ENCODE results near the gene ARHGEF17.
"Not testable (repeated sequence)": the region's sequence is repeated elsewhere in the genome, so short reads cannot be mapped to it uniquely, and the experiment has no call there.

ARHGEF17 gene

DNA sequence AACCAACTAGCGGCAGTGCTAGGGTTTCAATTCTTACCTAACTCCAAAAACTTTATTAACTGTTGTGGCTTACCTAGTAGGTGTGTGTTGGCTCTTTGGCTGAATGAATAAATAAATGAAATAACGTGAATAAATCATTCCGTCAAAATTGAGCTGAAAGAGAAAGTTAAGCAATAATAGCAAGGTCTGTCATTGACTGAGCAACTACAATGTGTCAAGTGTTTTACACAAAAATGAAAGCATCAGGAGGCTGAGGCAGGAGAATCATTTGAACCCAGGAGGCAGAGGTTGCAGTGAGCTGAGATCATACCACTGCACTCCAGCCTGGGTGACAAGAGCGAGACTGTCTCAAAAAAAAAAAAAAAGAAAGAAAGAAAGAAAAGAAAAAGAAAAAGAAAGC lies 33.9 kb upstream of the ARHGEF17 start:
- DNase-seq: not testable (repeated sequence)

DNA sequence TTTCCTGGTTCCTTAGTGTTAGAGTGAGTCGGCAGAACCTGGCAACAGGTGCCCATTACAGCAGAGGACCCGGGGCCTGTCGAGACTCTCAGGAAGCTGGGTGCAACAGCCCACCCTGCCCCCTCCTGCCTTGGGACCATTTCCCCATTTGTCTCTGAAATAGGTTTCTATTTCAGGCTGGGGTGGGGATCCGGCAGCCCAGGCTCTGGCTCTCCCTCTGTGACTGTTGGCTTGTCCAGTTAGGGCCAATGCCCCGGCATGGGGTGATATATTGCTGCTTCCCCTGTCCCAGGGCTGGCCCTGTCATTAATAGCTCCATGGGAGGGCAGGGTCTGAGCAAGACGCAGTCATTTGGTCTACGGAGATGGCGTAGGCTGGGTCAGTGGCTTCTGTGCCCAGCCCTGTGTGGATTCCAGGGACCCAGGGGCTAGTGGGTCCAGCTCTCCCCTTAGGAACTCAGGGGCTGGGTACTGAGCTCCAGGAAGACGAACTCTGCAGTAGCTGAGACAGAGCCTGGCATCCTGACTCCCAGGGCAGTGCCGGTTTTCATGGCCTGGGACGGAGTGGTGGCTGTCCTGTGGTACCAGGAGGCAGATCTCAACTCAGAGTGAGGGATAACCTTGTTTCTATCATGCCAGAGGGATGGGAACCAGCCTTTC lies 33.2 kb upstream of the ARHGEF17 start:
- no peak for DNase-seq

DNA sequence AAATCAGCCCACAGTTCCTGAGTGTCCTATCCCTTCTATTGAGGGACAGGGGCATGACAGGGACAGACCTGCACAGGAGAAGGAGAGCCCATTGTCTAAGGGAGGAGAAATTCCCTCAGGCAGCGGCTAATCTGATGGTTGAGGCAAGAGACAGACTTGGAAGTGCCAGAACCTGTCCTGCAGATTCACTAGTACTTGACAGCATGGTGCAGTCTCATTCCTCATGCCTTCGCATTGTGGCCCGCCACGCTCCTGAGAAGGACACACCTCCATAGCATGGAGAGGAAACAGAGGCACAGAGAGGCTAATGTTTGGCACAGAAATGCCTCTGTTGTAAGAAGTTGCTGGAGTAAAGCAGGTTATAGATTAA lies 32.7 kb upstream of the ARHGEF17 start:
- no peak for DNase-seq

DNA sequence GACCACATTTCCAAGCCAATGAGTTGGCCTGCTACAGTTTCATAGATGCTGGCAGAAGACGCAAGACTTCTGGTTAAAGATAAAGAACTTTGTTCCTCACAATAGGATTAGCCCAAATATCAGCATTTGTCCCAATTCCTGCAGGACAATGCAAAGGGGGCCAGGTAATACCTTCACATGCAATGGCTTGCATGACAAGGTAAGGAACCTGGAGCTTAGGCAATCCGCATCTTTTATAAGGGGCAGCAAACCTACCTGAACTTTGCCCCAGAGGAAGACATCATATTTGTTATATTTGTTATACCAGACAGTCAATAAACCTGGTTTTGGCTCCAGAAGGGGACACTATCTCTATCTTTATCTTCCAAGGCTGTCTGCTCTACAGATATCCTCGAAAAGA lies 30.6 kb upstream of the ARHGEF17 start:
- no peak for DNase-seq

DNA sequence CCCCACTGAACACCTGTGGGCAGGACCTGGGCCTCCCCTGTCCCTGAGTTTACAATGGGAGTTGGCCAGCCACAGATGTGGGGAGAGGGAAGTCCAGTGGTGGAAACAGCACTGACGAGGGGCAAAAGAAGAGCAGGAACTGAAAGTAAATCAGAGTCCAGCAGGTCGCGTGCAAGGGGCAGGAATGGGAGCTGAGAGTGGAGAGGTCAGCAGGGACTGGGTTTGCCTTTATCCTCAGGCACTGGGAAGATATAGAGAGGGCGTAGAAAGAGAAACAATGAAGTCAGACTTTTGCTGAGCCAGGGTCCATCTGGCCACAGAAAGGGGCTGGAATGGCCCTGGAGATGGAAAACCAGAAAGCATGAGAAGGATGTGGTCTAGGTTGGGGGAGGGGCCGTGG lies 27.4 kb upstream of the ARHGEF17 start:
- no peak for DNase-seq

DNA sequence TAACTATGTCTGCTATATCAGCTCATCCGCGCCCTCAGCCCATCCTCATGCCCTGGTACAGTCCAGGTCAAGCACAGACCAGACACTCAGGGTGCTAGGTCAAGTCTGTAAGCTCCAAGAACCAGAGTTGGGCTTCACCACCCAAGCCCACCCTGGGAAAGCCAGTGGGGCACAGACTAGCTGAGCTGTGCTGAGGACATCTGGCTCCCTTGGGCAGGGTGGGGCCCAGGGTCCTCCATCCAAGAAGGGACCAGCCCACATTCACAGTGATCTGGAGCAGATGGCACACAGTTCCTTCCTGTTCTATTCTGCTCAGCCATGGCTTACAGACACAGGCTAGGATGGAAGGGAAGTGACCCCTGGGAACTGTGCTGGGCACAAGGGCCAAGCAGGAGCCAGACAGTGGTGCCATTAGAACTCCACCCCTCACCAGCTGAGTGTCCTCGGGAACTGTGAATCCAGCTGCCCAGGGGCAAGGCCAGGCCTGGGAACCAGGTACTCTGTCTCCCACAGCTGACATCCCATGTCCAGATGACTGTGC lies 26.8 kb upstream of the ARHGEF17 start:
- DNase-seq: no peak

DNA sequence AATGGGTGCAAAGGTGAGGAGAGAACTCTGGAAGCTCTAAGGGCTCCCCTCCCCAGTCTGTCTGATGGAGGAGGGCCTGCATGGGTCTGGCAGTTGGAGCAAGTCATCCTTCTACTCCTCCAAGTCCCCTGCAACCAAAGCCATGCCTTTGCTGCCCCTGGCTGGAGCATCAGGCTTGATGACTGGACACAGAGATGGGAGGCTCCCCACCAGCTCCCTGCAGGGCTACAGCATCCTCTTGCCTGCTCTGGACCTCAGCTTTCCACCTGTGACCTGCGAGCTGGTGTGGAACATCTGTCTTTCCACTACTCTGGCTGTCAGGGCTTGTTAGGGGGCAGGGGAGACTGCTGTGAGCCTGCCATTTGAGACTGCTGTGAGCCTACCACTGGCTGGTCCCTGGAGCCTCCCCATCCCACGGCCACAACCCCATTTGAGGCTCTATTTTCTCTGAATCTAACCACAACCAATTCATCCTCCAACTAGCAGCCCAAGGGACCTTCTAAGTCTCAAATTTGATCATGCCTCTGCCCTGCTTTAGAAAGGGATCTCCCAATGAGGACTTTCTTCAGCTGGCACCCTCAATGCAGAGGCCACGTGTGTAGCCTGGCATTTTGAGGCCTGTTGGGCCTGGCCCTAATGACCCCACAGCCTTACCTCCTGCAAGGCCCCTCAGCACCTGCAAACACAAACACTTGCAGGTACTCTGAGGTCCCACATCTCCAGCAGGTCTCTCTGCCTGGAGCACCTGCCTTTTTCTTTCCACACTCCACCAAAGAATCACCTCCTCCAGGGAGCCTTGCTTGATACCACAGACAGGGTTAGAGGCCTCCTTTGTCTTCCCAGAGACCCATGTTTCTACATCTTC lies 26.0 kb upstream of the ARHGEF17 start:
- no peak for DNase-seq

DNA sequence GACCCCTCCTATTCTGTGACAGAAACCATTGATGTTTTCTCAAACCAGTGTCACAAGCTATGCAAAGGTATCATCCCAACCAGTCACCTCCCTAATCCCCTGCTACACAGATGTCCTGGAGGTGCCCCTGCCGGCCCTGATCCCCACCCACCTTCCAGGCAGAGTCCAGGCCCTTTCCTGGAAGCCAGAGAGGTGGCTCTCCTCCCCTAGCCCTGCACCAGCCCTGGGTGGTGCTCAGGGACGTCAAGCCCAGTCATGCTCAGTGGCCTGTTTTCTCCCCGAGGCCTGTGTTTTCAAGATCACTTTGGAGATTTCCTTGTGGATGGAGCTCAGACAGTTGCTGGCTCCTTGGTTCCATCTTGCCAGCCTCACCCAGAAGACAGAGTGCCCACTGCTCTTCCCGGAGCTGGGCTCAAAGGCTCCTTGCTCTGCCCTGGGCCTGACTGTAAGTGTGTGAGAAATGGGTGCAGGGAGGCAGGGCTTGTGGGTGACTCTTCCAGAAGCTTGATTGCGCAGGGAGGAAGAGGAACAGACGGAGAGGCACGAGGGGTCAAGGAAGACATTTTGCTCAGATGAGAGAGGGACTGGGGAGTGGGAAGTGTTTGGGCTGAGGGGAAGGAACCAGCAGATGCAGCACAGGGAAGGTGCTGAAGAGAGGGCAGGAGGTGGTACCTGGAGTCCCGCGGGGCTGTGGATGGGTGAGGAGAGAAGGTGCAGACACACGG lies 24.6 kb upstream of the ARHGEF17 start:
- no peak for DNase-seq

DNA sequence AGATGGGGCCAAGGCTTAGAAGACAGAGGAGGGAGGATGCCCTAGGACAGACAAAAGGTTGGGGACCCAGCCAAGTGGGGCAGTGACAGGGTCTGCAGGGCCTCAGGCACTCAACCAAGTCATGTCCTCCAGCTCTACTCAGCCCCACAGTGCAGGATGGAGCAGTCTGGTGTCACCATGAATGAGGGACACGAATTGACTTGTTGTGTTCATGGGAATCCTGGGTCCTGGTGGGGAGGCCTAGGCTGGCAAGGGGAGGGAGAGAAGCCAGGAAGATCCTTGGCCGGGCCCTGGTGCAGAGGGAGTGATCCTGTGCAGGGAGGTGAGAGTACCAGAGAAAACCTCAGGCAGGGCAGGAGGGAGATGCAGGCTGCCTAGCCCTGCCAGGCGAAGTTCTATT lies 24.0 kb upstream of the ARHGEF17 start:
- DNase-seq: no peak

DNA sequence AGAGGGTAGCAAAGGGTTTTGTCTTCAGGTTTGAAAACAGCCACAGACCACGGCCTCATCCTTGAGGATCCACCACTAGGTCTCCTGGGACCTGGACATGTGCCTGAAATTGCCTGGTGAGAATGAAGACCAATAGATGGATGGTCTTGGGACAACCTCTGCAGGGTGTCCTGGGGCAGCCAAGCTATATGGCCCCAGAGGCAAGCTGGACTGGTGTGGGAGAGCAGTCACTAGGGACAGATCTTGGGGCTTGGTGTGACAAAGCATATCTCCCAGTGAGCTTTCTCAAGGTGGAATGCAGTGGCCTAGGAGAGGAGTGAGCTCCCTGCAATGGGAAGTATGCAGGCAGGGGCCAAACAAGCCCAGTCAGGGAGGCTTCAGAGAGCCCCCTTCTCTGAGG lies 22.4 kb upstream of the ARHGEF17 start:
- no peak for DNase-seq

DNA sequence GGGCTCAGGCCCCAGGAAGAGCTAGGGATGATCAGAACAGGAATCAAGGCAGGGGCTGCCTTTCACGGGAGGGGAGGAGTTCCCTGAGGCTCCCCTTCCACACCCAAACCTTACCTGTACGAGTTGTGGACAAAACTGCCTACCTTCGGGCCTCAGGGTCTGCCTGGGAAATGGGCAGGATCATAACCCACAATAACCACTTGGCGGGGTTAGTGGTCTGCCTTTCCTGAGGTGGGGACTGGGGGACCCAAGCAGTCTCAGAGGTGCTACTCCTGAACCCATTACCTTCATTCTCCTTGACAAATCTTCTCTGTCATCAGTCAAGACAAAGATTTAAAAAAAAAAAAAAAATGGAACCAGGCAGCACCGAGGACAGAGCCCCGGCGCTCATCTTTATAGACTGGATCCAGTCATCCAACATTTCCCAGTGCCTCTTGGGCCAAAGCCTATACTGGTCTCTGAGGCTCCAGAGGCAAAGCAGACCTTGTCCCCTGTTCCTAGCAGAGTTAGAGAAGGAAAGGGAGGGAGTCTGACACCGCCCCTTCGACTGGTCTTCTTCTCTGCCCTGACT lies 21.8 kb upstream of the ARHGEF17 start:
- DNase-seq: no peak

DNA sequence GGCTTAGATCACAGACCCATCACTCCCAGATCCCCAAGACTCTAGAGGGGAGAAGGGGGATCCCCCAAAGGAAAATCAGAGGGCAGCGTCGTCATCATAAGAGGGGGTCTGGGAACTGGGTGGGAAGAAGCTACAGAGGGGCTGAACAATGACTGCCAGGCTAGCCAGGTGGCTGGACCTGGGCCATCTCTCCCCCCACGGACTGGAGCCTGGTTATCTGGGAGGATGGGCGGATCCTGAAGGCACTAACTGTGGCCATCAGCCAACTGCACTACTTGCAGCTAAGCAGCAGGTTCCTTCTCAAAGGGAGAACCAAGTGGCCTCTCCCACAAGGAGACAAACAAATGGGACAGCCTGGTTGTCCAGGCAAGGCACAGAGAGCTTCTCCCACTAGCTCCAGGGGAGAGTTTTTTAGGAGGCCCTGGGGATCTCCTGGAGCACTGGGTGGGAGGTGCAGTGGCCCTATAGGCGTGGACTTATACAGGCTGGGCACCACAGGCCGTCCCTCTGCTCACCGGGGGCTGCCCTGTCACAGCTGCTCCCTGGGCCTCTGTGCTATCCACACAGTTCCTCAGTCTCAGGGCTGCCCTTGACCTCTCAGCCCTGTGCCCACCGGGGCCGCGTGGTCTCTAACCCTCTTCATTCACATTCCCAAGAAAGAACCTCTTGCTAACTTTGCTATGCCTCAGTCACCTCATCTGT lies 20.5 kb upstream of the ARHGEF17 start:
- no peak for DNase-seq

DNA sequence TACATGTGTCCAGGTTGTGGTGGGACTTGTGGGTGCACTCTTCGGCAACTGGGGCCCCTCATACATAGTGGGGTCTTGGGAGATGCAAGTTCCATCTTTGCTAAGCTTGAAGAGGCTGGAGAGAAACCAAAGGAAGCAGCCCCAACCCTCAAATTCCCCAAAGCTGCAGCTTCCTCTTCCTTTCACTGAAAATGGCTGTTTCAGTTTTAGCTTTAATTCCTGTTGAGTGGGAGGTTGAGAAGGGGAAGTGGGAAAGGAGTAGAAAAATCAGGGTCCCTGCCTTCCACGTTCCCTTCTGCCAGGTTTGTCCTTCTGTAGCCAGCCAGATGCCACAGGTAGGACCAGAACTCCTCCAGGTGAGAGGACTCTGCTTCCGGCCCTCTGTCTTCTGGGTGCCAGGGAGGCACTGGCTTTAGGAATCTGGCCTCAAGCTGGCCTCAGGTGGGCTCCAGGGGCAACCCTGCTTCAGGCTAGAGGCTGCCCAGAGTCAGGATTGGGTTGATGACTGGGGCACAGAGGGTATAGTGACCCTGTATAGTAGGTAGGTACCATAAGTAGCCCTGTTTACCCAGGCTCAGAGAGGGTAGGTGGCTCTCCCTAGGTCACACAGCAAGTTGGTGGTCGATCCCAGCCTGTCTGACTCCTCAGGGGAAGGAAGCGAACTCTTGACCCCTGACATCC lies 19.7 kb upstream of the ARHGEF17 start:
- no peak for DNase-seq

DNA sequence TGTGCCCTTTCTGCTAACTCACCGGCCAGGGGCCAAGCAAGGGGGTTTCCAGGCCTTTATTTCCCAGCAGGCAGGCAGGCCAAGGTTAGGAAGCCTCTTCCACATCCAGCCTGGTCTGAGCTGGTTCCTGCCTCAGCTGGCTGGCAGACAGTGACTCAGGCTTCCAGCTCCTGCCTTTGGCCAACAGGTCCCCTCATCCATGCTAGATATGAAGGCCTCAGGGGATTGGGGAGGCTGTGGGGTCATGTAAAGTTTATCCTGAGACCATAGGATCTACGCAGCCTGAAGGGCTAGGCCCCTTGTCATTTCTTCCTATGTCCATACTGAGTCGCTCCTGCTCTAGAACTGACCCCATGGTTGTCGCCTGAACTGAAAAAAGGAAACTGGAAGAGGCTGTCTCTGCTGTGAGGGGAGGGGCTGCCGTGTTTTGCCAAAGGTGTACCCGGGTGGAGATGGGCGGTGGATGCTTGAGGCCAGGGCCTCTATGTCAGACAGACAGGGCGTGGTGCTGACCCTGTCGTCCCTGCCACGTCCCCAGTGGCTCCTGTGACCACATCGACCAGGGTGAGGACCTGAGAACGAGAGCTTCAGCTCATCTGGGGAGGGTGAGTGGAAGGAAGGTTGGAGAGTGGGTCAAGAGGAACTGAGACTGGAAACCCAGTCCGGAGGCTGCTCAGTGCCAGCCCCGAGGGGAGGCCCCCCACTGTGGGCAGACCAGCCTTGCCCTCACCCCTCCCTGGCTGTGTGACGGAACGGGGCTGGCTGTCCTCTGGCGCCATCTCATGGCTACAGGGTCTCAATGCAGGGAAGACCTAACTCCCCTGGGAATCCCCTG lies 19.0 kb upstream of the ARHGEF17 start:
- DNase-seq: no peak

DNA sequence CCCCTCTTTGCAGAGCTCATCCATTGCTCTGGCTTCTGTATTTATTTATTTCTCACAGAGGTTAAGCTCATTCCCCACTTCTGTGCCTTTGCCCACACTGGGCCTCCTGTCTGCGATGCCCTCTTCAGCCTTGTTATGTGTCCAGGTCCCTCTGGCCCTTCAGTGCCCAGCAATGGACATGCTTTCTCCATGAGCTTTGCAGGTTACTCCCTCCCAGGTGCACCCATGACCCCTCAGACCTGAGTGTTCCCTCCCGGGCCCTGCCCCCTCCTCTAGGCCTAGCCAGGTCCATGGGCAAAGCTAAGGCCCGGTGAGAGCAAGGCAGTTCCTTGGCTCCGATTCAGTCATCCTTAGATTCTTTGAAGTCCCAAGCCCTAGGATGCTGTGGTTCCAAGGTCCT lies 17.5 kb upstream of the ARHGEF17 start:
- DNase-seq: no peak

DNA sequence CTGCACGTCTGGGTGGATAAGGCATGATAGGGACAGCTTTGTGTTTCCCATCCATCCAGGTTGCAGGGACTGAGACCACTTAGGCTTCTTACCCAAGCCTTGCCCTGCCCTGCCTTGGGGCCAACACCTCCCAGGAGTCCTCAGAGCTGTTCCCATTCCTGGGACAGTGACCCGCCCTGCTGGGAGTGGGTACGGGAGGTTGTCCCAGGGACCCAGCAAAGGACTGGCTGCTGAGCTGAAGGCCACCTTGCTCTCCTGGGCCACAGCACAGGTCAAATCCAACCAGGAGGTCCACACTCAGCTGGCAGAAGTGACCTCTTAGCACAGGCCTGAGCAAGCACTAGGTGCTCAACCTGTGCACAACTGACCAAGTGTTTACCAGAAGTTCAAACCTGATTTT lies 16.9 kb upstream of the ARHGEF17 start:
- DNase-seq: no peak

DNA sequence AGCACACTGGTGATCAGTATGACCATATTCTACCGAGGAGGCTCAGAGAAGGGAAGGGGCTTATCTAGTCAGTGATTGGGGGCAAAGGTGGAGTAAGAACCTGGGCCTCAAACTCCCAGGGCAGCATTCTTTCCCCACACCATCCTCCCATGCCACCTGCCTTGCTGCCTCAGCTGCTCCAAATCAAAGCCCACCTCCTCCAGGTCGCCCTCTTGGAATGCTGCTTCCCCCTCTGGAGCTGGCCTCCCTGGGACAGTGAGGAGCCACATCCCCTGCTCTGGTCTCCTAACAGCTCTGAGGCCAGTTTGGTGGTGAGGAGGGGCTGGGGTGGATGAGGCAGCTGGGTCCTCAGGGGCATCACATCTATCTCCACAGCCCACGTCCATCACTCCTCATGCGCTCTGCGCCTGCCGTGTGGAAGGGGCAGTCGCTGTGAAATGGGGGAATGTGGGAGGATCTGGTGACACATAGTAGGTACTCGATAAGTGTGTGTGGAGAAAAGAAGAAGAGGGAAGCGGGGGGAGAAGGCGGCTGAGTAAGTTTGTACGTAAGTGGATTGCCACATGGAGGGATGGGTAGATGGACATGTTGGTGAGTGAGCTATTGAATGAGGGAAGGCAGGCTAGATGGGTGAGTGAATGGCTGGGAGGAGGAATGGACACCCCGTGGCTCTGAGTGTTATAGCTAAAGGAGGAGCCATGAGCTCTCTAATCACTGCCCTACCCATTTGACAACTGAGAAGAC lies 16.1 kb upstream of the ARHGEF17 start:
- DNase-seq: no peak

DNA sequence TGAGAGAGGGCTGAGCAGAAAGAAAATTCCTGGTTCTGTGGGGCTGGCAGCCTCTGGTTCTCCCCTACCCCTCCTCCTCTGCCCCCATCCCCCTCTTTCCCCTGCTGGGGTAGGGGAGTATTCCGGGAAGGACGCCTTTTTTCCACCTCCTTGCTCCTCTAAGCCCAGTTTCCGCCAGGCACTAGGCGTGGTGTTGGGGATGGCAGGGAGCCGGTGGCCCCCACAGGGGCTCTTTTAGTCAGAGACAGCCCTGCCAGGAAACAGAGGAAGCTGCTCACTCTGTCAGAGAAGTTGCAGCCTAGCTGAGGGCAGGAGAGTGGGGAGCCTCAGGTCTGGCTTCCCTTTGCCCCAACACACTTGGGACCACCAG lies 15.6 kb upstream of the ARHGEF17 start:
- DNase-seq: no peak

DNA sequence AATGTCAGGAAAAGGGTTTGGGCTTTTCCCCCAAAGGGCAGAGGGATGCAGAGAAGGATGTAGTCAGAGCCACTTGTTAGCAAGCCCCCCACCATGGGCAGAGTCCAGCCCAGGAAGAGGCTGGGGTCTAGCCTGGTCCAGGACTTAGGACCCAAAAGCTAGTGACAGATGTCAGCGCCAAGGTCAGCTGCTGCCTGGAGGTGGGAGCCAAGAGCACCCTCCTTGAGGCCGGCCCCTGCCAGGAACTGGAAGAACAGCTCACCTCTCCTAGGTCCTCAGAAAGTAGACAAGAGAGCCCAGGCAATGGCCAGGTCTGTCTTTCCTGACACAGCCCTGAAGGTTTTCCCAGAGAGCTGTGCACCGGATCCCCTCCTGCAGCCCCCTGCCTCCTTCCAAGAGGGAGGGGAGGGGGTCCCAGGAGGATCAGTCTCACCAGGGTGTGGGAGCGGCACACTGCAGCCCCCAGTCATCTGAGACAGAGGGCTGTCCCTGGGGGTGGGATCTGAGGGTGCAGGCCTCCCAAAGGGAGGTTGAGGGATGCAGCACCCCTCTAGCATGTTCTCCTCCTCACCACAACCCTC lies 14.6 kb upstream of the ARHGEF17 start:
- DNase-seq: no peak

DNA sequence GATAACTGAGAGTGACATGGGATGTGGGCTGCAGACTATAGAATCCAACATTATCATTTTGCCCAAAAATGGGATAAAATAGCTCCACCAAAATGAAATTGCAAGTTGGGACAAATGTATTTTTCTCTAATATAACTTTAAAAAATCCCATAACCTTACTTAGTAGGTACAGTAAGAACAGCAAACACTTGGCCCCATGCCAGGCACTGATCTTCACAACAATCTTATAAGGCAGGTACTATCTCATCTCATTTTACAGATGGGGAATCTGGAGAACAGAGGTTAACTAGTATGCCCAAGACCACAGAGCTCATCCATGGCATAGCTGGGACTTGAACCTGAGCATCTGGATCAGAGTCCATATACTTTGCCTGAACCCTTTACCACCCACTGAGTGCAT lies 13.5 kb upstream of the ARHGEF17 start:
- DNase-seq: no peak
